Heart right ventricle (tissue), 16 donors: ENCODE measurements around the gene SETD1A. TPM values are rescaled to one million over a fixed set of nuclear protein-coding genes. Genes with fewer than 3 reads are reported as not detected.

Experiments
- ATAC-seq, 8 donors: fragments of 200-7000 bp; cut with Tn5 transposase; one replicate each; pipeline ENCODE4 v1.9.1; 2020; ENCODE audit warnings: mild to moderate bottlenecking in 8 of 8, moderate library complexity in 8 of 8, moderate number of reproducible peaks in 1 of 8
- DNase-seq, 2 donors: peaks; one replicate each; pipeline ENCODE4 v3.0.0-alpha.2; 2020
- H3K27ac ChIP-seq, 10 donors: fragments of 200-600 bp; sonication (generic) in 2 of 10; one replicate each; pipeline versions ENCODE4 v1.5.0 to v1.8.0; 2020 to 2022; ENCODE audit warnings: mild to moderate bottlenecking in 3 of 10
- H3K27me3 ChIP-seq, 7 donors: fragments of 200-600 bp; one replicate each; pipeline ENCODE4 v1.8.0; 2021 to 2022; ENCODE audit warnings: mild to moderate bottlenecking in 2 of 7
- H3K36me3 ChIP-seq, 9 donors: fragments of 200-600 bp; sonication (generic) in 1 of 9; one replicate each; pipeline versions ENCODE4 v1.5.0 to v1.8.0; 2020 to 2022; ENCODE audit warnings: mild to moderate bottlenecking in 2 of 9
- H3K4me1 ChIP-seq, 9 donors: fragments of 200-600 bp; sonication (generic) in 1 of 9; one replicate each; pipeline versions ENCODE4 v1.5.0 to v1.8.0; 2020 to 2022; ENCODE audit warnings: mild to moderate bottlenecking in 4 of 9
- H3K4me3 ChIP-seq, 10 donors: fragments of 200-600 bp; sonication (generic) in 2 of 10; one replicate each; pipeline versions ENCODE4 v1.5.0 to v1.8.0; 2020 to 2022; ENCODE audit warnings: mild to moderate bottlenecking in 7 of 10, moderate library complexity in 2 of 10
- H3K9me3 ChIP-seq, 11 donors: fragments of 200-600 bp in 10 of 11; sonication (generic) in 2 of 11; one replicate each; pipeline versions ENCODE4 v1.5.0 to v1.8.0; 2013 to 2022; ENCODE audit warnings: mild to moderate bottlenecking in 2 of 11, control low read depth in 1 of 11, moderate library complexity in 1 of 11
- WGBS, 2 donors: extraction: QIAGEN DNeasy Blood & Tissue Kit; methylation state at CpG; one replicate each; pipeline ENCODE4 v1.1.7; 2013; ENCODE audit warnings: inconsistent platforms in 1 of 2; 5-methylcytosine and 5-hydroxymethylcytosine counted together
- intact Hi-C, 10 donors: fragments of 100-400 bp; cut with DNase I; formaldehyde crosslinking; loops; one replicate each; pipeline versions ENCODE4 v1.11.1 to v1.14.2; 2022
- polyA plus RNA-seq, 2 donors: library from polyadenylated mRNA; stranded (reverse); fragments of 200-250 nt; gene quantifications; one replicate each; pipeline ENCODE4 v1.2.3, GENCODE V29; 2013
- total RNA-seq, 10 donors: library from RNA; stranded (reverse); fragmentation: NEBNext Ultra II Directional in 3 of 10; extraction: Animal tissue kit (Norgen Biotek cat#: 25700) in 3 of 10; gene quantifications; one replicate each; pipeline versions ENCODE4 v1.2.1 to v1.2.4, GENCODE V29; 2021 to 2023
- TF ChIP-seq, protein P1 (sequence below), 9 donors: fragments of 200-600 bp; sonication (generic) in 2 of 9; IDR thresholded peaks; one replicate each; pipeline versions ENCODE4 v1.5.0 to v1.8.0; 2021 to 2022; ENCODE audit warnings: antibody characterized with exemption in 9 of 9, mild to moderate bottlenecking in 5 of 9, moderate library complexity in 1 of 9
- donor health status: Arrhythmogenic right ventricular cardiomyopathy.
- donor health status: ischemic (EF 13 %, LVEDD 7.1; RV severe dilation, severe dysfunction).
- donor health status: healthy with polysubstance abuse.
- donor health status: DM: no; HTN: yes; CAD: no.
- donor health status: DM: no; HTN: no; CAD: no.
- donor health status: ischemic (EF 25% LVEDD 6.9; RV normal size, moderate dysfunction).
- donor health status: ischemic (EF 25% LVEDD 5.7; RV mildly dilated, moderate dysfunction).
- donor health status: healthy.
- donor health status: DM: yes; HTN: yes; CAD: no.
- donor health status: Ischemic cardiomyopathy.
- donor health status: ischemic (EF 35%, LVEDD 5.7; RV mildly dilated, moderate dysfunction).
- donor health status: nonischemic (EF 11% LVEDD 7.7; RV severe dilation, severe dysfunction).
- donor health status: DM: yes; HTN: yes; CAD: no.
- donor health status: PGD.
- donor health status: ischemic (EF 29% LVEDD 5.4; RV normal size, mild dysfunction).
- donor health status: nonischemic (EF 23%, LVEDD 6.1; RV moderate dilation, normal function).

Gene SETD1A
- total and polyA plus RNA-seq, 12 donors: 5.8 to 11.4 (median 9.2) TPM

- H3K36me3 ChIP-seq: peaks cover 0 to 100% (median 13%) of the 10 kb centered on the region in 9 donors
- ATAC-seq (no peak), DNase-seq (no peak)
- H3K27me3 ChIP-seq: no peaks in the 10 kb centered on the region
- TF ChIP-seq, protein P1, sequence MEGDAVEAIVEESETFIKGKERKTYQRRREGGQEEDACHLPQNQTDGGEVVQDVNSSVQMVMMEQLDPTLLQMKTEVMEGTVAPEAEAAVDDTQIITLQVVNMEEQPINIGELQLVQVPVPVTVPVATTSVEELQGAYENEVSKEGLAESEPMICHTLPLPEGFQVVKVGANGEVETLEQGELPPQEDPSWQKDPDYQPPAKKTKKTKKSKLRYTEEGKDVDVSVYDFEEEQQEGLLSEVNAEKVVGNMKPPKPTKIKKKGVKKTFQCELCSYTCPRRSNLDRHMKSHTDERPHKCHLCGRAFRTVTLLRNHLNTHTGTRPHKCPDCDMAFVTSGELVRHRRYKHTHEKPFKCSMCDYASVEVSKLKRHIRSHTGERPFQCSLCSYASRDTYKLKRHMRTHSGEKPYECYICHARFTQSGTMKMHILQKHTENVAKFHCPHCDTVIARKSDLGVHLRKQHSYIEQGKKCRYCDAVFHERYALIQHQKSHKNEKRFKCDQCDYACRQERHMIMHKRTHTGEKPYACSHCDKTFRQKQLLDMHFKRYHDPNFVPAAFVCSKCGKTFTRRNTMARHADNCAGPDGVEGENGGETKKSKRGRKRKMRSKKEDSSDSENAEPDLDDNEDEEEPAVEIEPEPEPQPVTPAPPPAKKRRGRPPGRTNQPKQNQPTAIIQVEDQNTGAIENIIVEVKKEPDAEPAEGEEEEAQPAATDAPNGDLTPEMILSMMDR (IDR thresholded peaks at IDR 0.05): no peak
- 93% methylated on average over 61 to 62 of the region's 62 CpGs for WGBS, 2 donors
- peaks cover 0 to under 1% (median 0%) of the 10 kb centered on the region in 9 donors for H3K4me1 ChIP-seq
- H3K27ac ChIP-seq: no peak overlapping the region
- intact Hi-C loops: loop anchor here in 9 of 10 donors (5.0 to 10.0 kb wide), 12 partner anchors 53 to 895 kb away; partner anchors contain the start of genes STX4 (in 2 of the 9), ZNF267 (in 2 of the 9), ZNF843 (in 2 of the 9) and PRSS53 (in 1 of the 9)
- no peaks in the 10 kb centered on the region for H3K9me3 ChIP-seq
- H3K4me3 ChIP-seq: no peak overlapping the region
These were observed 21.8 kb downstream of the SETD1A start for GRCh38 chr16:30979170-30980022.

GRCh38 chr16:30980023-30980371 is 22.4 kb downstream of the SETD1A start:
- no peaks in the 10 kb centered on the region for H3K27me3 ChIP-seq
- TF ChIP-seq, protein P1 (IDR thresholded peaks at IDR 0.05): no peak
- H3K36me3 ChIP-seq: peaks cover 0 to 99% (median 11%) of the 10 kb centered on the region in 9 donors
- ATAC-seq: no peak
- no peak overlapping the region for H3K4me3 ChIP-seq
- no peak overlapping the region for H3K27ac ChIP-seq
- WGBS, 2 donors: 87 to 93% methylated on average over 15 of the region's 15 CpGs
- DNase-seq: no peak
- peaks cover 0 to 6% (median 4%) of the 10 kb centered on the region in 9 donors for H3K4me1 ChIP-seq
- no peaks in the 10 kb centered on the region for H3K9me3 ChIP-seq
- intact Hi-C loops: loop anchor here in 9 of 10 donors (5.0 to 10.0 kb wide), 12 partner anchors 52 to 895 kb away; partner anchors contain the start of genes STX4 (in 2 of the 9), ZNF267 (in 2 of the 9), ZNF843 (in 2 of the 9) and PRSS53 (in 1 of the 9)

GRCh38 chr16:30980434-30980833 is 22.9 kb downstream of the SETD1A start:
- WGBS, 2 donors: 88 to 91% methylated on average over 29 of the region's 29 CpGs
- TF ChIP-seq, protein P1 (IDR thresholded peaks at IDR 0.05): no peak
- no peak for ATAC-seq

DNA sequence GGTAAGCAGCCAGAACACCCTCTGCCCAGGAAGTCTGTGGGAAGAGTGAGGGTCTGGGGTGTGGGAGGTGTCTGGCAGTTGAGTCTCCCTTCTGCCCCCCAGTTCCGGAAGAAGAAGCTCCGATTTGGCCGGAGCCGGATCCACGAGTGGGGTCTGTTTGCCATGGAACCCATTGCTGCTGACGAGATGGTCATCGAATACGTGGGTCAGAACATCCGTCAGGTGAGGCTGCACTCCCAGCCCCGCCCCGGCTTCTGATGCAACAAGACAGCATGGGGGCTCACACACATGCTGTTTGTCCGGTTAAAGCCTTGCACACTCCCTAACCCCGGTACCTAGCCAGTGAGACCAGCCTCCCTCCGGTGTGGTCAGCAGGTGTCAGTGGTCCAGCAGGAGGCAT is 23.4 kb downstream of the SETD1A start:
- H3K4me1 ChIP-seq: peaks cover 8 to 16% (median 13%) of the 10 kb centered on the region in 9 donors
- ATAC-seq: no peak
- intact Hi-C loops: loop anchor here in 9 of 10 donors (5.0 to 10.0 kb wide), 12 partner anchors 51 to 894 kb away; partner anchors contain the start of genes STX4 (in 2 of the 9), ZNF267 (in 2 of the 9), ZNF843 (in 2 of the 9) and PRSS53 (in 1 of the 9)
- H3K27me3 ChIP-seq: no peaks in the 10 kb centered on the region
- no peaks in the 10 kb centered on the region for H3K9me3 ChIP-seq
- no peak overlapping the region for H3K4me3 ChIP-seq
- DNase-seq: no peak
- H3K27ac ChIP-seq: no peak overlapping the region
- H3K36me3 ChIP-seq: peaks cover 0 to 89% (median 11%) of the 10 kb centered on the region in 9 donors
- TF ChIP-seq, protein P1 (IDR thresholded peaks at IDR 0.05): no peak
- 95 to 96% methylated on average over 14 of the region's 14 CpGs for WGBS, 2 donors

More at GRCh38 chr16:30980434-30980833, 22.9 kb downstream of the SETD1A start:
- H3K27me3 ChIP-seq: no peaks in the 10 kb centered on the region
- H3K27ac ChIP-seq: no peak overlapping the region
- DNase-seq: no peak
- intact Hi-C loops: loop anchor here in 9 of 10 donors (5.0 to 10.0 kb wide), 12 partner anchors 52 to 894 kb away; partner anchors contain the start of genes STX4 (in 2 of the 9), ZNF267 (in 2 of the 9), ZNF843 (in 2 of the 9) and PRSS53 (in 1 of the 9)
- no peaks in the 10 kb centered on the region for H3K9me3 ChIP-seq
- H3K4me1 ChIP-seq: peaks cover 2 to 11% (median 8%) of the 10 kb centered on the region in 9 donors
- H3K36me3 ChIP-seq: peaks cover 0 to 94% (median 11%) of the 10 kb centered on the region in 9 donors
- H3K4me3 ChIP-seq: no peak overlapping the region
